Endothelial cell of umbilical vein (primary cell): ENCODE data around the gene DMWD. TPM values are rescaled to one million over a fixed set of nuclear protein-coding genes. Genes with fewer than 3 reads are reported as not detected.
A peak's percentile ranks its signal among the peaks of the same experiment; 100 is the strongest.

ENCODE experiments used
- BruUV-seq: library from RNA; stranded (reverse); fragments of 400-500 nt; replicated peaks from 2 replicates; lab custom pipeline; 2021; lab: Mats Ljungman, UMichigan
- CTCF ChIA-PET: fragments of 300-600, 350-600 bp; sonication (Branson Sonifier 250); formaldehyde crosslinking; loops from one replicate; lab custom pipeline; 2021; ENCODE audit warnings: antibody characterized with exemption, inconsistent platforms; lab: Charles Lee
- POLR2A ChIA-PET: fragments of 300-600, 350-600 bp; sonication (Branson Sonifier 250); formaldehyde crosslinking; loops from one replicate; lab custom pipeline; 2021; ENCODE audit warnings: antibody characterized with exemption, inconsistent platforms; lab: Charles Lee
- DNase-seq: peaks from one replicate; pipeline ENCODE4 v3.0.0-alpha.2; 2011; ENCODE audit warnings: low read depth, low spot score
- FAIRE-seq: peaks from 2 replicates; lab custom pipeline; 2011; peaks lifted over from hg19 to GRCh38; lab: Jason Lieb, UNC
- H2AFZ ChIP-seq: 2 replicates; pipeline ENCODE4 v1.6.0; 2012; ENCODE audit warnings: low read depth, low read length, control low read depth, inconsistent platforms
- H3K27ac ChIP-seq: 2 replicates; pipeline ENCODE4 v1.5.1; 2011; ENCODE audit warnings: low read depth, mild to moderate bottlenecking, control low read depth, low read length, moderate library complexity; ENCODE audit not compliant: insufficient read depth
- H3K27me3 ChIP-seq, 2 experiments: 2 replicates each; pipeline versions ENCODE4 v1.6.0 to v1.6.1; 2011; ENCODE audit warnings: low read length in 2 of 2, mixed read lengths in 1 of 2; ENCODE audit not compliant: control insufficient read depth in 2 of 2, insufficient read depth in 2 of 2
- H3K36me3 ChIP-seq, 2 experiments: 2 replicates in 1 of 2; 3 replicates in 1 of 2; pipeline ENCODE4 v1.5.1; 2011; ENCODE audit warnings: low read length in 2 of 2, mild to moderate bottlenecking in 1 of 2, moderate library complexity in 1 of 2; ENCODE audit not compliant: control insufficient read depth in 2 of 2, insufficient read depth in 2 of 2; ENCODE audit errors: extremely low read depth in 1 of 2
- H3K4me1 ChIP-seq: 3 replicates; pipeline ENCODE4 v1.5.1; 2011; ENCODE audit warnings: mild to moderate bottlenecking, low read length; ENCODE audit not compliant: control insufficient read depth, insufficient read depth; ENCODE audit errors: extremely low read depth
- H3K4me2 ChIP-seq: 2 replicates; pipeline ENCODE4 v1.6.1; 2011; ENCODE audit warnings: low read length, control low read depth, mixed read lengths; ENCODE audit not compliant: insufficient read depth
- H3K4me3 ChIP-seq, 3 experiments: fragments of 200-600 bp in 1 of 3; sonication (generic), shearing (Covaris generic) in 1 of 3; replicated peaks in 1 of 3; 2 replicates each; pipeline ENCODE4 v1.5.1; 2011 to 2016; ENCODE audit warnings: control low read depth in 3 of 3, low read length in 3 of 3, mild to moderate bottlenecking in 2 of 3, inconsistent platforms in 1 of 3, low read depth in 1 of 3, moderate library complexity in 1 of 3; ENCODE audit not compliant: insufficient read depth in 1 of 3
- H3K79me2 ChIP-seq: 2 replicates; pipeline ENCODE4 v1.6.0; 2012; ENCODE audit warnings: low read length, inconsistent platforms; ENCODE audit not compliant: control insufficient read depth, insufficient read depth
- H3K9ac ChIP-seq: replicated peaks from 2 replicates; pipeline ENCODE3; 2011; ENCODE audit warnings: low read length, control low read depth; ENCODE audit not compliant: insufficient read depth; ENCODE audit errors: extremely low read depth
- H3K9me1 ChIP-seq: replicated peaks from 3 replicates; pipeline ENCODE4 v1.6.0; 2011; ENCODE audit warnings: mild to moderate bottlenecking, low read length; ENCODE audit not compliant: control insufficient read depth, insufficient read depth; ENCODE audit errors: extremely low read depth
- H3K9me3 ChIP-seq: replicated peaks from 2 replicates; pipeline ENCODE4 v1.5.1; 2012; ENCODE audit warnings: low read length, inconsistent platforms; ENCODE audit not compliant: control insufficient read depth, insufficient read depth
- H4K20me1 ChIP-seq: replicated peaks from 2 replicates; pipeline ENCODE3; 2011; ENCODE audit warnings: mild to moderate bottlenecking, low read length; ENCODE audit not compliant: control insufficient read depth, insufficient read depth; ENCODE audit errors: extremely low read depth
- EZH2 ChIP-seq: IDR thresholded peaks from 2 replicates; pipeline ENCODE4 v1.6.1; 2012; ENCODE audit warnings: borderline replicate concordance, low read depth, mild to moderate bottlenecking, moderate library complexity, low read length, inconsistent platforms; ENCODE audit not compliant: severe bottlenecking
- FOS ChIP-seq: IDR thresholded peaks from 2 replicates; pipeline ENCODE4 v1.6.1; 2011; ENCODE audit warnings: mild to moderate bottlenecking, low read length, moderate library complexity, borderline replicate concordance; ENCODE audit not compliant: insufficient read depth
- GATA2 ChIP-seq: IDR thresholded peaks from 2 replicates; pipeline ENCODE4 v1.7.0; 2011; ENCODE audit warnings: low read depth, mild to moderate bottlenecking, moderate library complexity, mixed read lengths, low read length; ENCODE audit not compliant: insufficient read length, insufficient read depth
- JUN ChIP-seq: IDR thresholded peaks from 2 replicates; pipeline ENCODE4 v1.6.1; 2011; ENCODE audit warnings: borderline replicate concordance, low read depth; ENCODE audit not compliant: insufficient read length, insufficient read depth
- MYC ChIP-seq: IDR thresholded peaks from one replicate; pipeline ENCODE4 v1.6.1; 2011; ENCODE audit warnings: mild to moderate bottlenecking, low read depth, low read length
- POLR2A ChIP-seq: IDR thresholded peaks from 2 replicates; pipeline ENCODE4 v1.6.1; 2012; ENCODE audit warnings: low read depth, mild to moderate bottlenecking, control low read depth, low read length
- POLR2AphosphoS5 ChIP-seq: IDR thresholded peaks from 2 replicates; pipeline ENCODE4 v1.6.1; 2012; ENCODE audit warnings: low read depth, mild to moderate bottlenecking, control low read depth, low read length, moderate library complexity; ENCODE audit not compliant: insufficient read depth
- dilution Hi-C: fragments of 300-500 bp; cut with MboI; formaldehyde crosslinking; loops from one replicate; pipeline ENCODE4 v1.15.0; 2019; ENCODE audit warnings: low sequenced_read_pairs; ENCODE audit not compliant: extremely low pct_ligation_motif_present
- intact Hi-C: fragments of 100-400 bp; cut with micrococcal nuclease; formaldehyde crosslinking; loops from one replicate; pipeline ENCODE4 v1.10.0; 2022
- polyA plus RNA-seq, 4 experiments: library from polyadenylated mRNA; depleted of rRNA in 3 of 4; stranded (reverse) in 3 of 4; unstranded in 1 of 4; fragments of >200 nt; gene quantifications; 2 replicates each; pipeline versions ENCODE4 v1.2.1 to v1.2.3, GENCODE V29; 2011 to 2012; ENCODE audit warnings: missing spikeins in 1 of 4
- total RNA-seq: library from RNA; stranded (reverse); gene quantifications from 2 replicates; pipeline ENCODE4 v1.2.3, GENCODE V29; 2021
- TF ChIP-seq, protein P1 (sequence below), 2 donors: IDR thresholded peaks; 1 replicate in 1 of 2; 2 replicates in 1 of 2; pipeline ENCODE4 v1.5.1; 2011; ENCODE audit warnings: low read length in 2 of 2, mild to moderate bottlenecking in 2 of 2, moderate library complexity in 2 of 2, control low read depth in 1 of 2, inconsistent platforms in 1 of 2, low read depth in 1 of 2; ENCODE audit not compliant: insufficient read depth in 1 of 2; ENCODE audit errors: extremely low read depth in 1 of 2
- TF ChIP-seq, protein P2 (sequence below): IDR thresholded peaks from 2 replicates; pipeline ENCODE4 v1.6.1; 2011; ENCODE audit not compliant: insufficient read depth, insufficient read length

Gene DMWD
- total and polyA plus RNA-seq, 2 donors (not counting 3 experiments of a cell fraction or from before 2014, with no cell fraction given), result 36.9 to 81.1 TPM

- Histone ChIP-seq H3K9me1 (no peaks in the 10 kb centered on the region), H3K27me3 (no peaks in the 10 kb centered on the region), H3K4me2 (no peak overlapping the region), H3K4me1 (peaks cover 22% of the 10 kb centered on the region), H3K36me3 (peaks cover 8 to 24% of the 10 kb centered on the region in 2 experiments), H3K9ac (peak overlapping the region; percentile 8), H3K9me3 (no peaks in the 10 kb centered on the region), H3K4me3 (no peak overlapping the region), H2AFZ (no peak overlapping the region), H3K79me2 (no peaks in the 10 kb centered on the region), H4K20me1 (no peaks in the 10 kb centered on the region), H3K27ac (peak overlapping the region; percentile 58)
- no peak for TF ChIP-seq FOS
- TF ChIP-seq EZH2, result no peak
- no peak for TF ChIP-seq GATA2
- TF ChIP-seq, protein P1, sequence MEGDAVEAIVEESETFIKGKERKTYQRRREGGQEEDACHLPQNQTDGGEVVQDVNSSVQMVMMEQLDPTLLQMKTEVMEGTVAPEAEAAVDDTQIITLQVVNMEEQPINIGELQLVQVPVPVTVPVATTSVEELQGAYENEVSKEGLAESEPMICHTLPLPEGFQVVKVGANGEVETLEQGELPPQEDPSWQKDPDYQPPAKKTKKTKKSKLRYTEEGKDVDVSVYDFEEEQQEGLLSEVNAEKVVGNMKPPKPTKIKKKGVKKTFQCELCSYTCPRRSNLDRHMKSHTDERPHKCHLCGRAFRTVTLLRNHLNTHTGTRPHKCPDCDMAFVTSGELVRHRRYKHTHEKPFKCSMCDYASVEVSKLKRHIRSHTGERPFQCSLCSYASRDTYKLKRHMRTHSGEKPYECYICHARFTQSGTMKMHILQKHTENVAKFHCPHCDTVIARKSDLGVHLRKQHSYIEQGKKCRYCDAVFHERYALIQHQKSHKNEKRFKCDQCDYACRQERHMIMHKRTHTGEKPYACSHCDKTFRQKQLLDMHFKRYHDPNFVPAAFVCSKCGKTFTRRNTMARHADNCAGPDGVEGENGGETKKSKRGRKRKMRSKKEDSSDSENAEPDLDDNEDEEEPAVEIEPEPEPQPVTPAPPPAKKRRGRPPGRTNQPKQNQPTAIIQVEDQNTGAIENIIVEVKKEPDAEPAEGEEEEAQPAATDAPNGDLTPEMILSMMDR (IDR thresholded peaks at IDR 0.05; ENCODE audit: extremely low read depth in 1 of 2, insufficient read depth in 1 of 2, low read depth in 1 of 2, low read length in 2 of 2), result no peak
- no peak for TF ChIP-seq MYC
- TF ChIP-seq, protein P2, sequence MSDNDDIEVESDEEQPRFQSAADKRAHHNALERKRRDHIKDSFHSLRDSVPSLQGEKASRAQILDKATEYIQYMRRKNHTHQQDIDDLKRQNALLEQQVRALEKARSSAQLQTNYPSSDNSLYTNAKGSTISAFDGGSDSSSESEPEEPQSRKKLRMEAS, result no peak
- TF ChIP-seq JUN, result no peak
- no peak for TF ChIP-seq POLR2A
- no peak for TF ChIP-seq POLR2AphosphoS5
- no TSS peak for BruUV-seq
- dilution Hi-C loops, result no loop called here
- POLR2A ChIA-PET, result interaction anchor here (1.2 kb wide), 1 partner anchor 11 kb away, joined by 3 read pairs; no protein-coding TSS in a partner anchor
- DNase-seq (peak; percentile 40), FAIRE-seq (peak; percentile 79)
- intact Hi-C loops, result no loop called here
- CTCF ChIA-PET, result interaction anchor here (0.9 to 2.4 kb wide), 3 partner anchors 21 to 51 kb away, joined by 3 to 12 read pairs (median 7); partner anchors contain the start of genes SIX5 and SYMPK
These were observed 27.9 kb upstream of the DMWD start for GRCh38 chr19:45820413-45821102.
